AG04449 (cell line): ENCODE measurements around the gene THEM5.
"Not testable (repeated sequence)": the region's sequence is repeated elsewhere in the genome, so short reads cannot be mapped to it uniquely, and the experiment has no call there.

Source experiments
- CTCF ChIA-PET: fragments of 350-600 bp; formaldehyde crosslinking; extraction: SDS; loops from one replicate; lab custom pipeline; 2021; ENCODE audit warnings: antibody characterized with exemption; lab: Yijun Ruan, JAX
- POLR2A ChIA-PET: fragments of 400-600, 350-600 bp; formaldehyde crosslinking; extraction: SDS; loops from one replicate; lab custom pipeline; 2020; ENCODE audit warnings: antibody characterized with exemption, inconsistent platforms; lab: Yijun Ruan, JAX
- DNase-seq: peaks from one replicate; pipeline ENCODE4 v3.0.0-alpha.2; 2010; ENCODE audit warnings: low read depth, low spot score
- H3K4me3 ChIP-seq: 2 replicates; pipeline ENCODE4 v1.5.1; 2011; ENCODE audit warnings: low read depth, mild to moderate bottlenecking, control low read depth, low read length
- CTCF ChIP-seq: IDR thresholded peaks from one replicate; pipeline ENCODE4 v1.5.1; 2011; ENCODE audit warnings: mild to moderate bottlenecking, moderate library complexity, low read length, control low read depth, inconsistent platforms; ENCODE audit not compliant: insufficient read depth; ENCODE audit errors: missing control alignments

Gene THEM5, protein sequence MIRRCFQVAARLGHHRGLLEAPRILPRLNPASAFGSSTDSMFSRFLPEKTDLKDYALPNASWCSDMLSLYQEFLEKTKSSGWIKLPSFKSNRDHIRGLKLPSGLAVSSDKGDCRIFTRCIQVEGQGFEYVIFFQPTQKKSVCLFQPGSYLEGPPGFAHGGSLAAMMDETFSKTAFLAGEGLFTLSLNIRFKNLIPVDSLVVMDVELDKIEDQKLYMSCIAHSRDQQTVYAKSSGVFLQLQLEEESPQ

GRCh38 chr1:151853411-151853943, at the start of gene THEM5:
THEM5 (minus strand) TSS chr1:151853712; CDS start chr1:151853565, 147 bp downstream.
- CTCF ChIA-PET, result no interaction called here
- no peak for DNase-seq

GRCh38 chr1:151902858-151903257, 49.3 kb upstream of the THEM5 start:
- ChIA-PET POLR2A (no interaction called here), CTCF (interaction anchor here (0.9 kb wide), 1 partner anchor 99 kb away, joined by 4 read pairs; no protein-coding TSS in a partner anchor)
- DNase-seq, result no peak
- TF ChIP-seq CTCF, result no peak
- H3K4me3 ChIP-seq, result no peak overlapping the region

More at GRCh38 chr1:151853411-151853943, at the start of gene THEM5:
- TF ChIP-seq CTCF, result no peak
- POLR2A ChIA-PET, result no interaction called here
- no peak within 1 kb of the TSS for H3K4me3 ChIP-seq

GRCh38 chr1:151900804-151901203, 47.3 kb upstream of the THEM5 start:
- H3K4me3 ChIP-seq, DNase-seq, POLR2A ChIA-PET: not testable (repeated sequence)
- CTCF ChIA-PET, result interaction anchor here (1.8 kb wide), 1 partner anchor 10 kb away, joined by 4 read pairs; no protein-coding TSS in a partner anchor

DNA sequence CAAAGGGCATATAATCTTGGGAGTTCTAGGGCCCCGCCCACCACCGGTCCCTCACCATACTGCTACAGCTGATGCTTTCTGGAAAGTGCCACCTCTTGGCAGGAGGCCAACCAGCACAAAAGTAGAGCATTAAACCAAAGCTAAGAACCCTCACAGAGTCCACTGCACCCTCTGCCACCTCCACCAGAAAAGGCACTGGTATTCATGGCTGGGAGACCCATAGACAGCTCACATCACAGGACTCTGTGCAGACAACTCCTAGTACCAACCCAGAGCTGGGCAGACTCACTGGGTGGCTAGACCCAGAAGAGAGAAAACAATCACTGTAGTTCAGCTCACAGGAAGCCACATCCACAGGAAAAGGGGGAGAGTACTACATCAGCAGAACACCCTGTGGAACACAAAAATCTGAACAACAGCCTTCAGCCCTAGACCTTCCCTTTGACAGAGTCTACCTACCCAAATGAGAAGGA, 45.0 kb upstream of the THEM5 start:
- DNase-seq, result no peak
- POLR2A ChIA-PET, result no interaction called here
- CTCF ChIA-PET, result interaction anchor here (0.8 to 2.9 kb wide), 5 partner anchors 10 to 98 kb away, joined by 3 to 13 read pairs (median 3); partner anchors contain the start of gene THEM4
- no peak overlapping the region for H3K4me3 ChIP-seq
- TF ChIP-seq CTCF, result no peak

DNA sequence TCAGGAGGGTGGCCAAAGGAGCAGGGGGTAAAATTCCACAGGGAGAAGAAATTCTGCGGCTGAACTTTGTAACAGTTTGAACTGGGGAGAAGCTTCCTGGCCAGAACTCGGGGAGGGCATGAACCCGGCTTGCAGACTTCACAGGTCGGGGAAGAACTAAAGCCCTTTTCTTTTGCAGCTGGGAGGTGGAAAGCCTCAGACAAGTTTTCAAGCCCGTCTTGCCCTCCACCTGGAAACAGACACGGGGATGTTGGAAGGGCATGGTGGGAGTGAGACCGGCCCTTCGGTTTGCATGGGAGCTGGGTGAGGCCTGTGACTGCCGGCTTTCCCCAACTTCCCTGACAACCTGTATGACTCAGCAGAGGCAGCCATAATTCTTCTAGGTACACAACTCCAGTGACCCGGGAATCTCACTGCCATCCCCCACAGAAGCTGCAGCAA, 44.5 kb upstream of the THEM5 start:
- TF ChIP-seq CTCF, result no peak
- no peak for DNase-seq
- no peak overlapping the region for H3K4me3 ChIP-seq
- CTCF ChIA-PET, result interaction anchor here (0.8 to 2.9 kb wide), 6 partner anchors 10 to 99 kb away, joined by 3 to 13 read pairs (median 3); partner anchors contain the start of gene THEM4
- POLR2A ChIA-PET, result no interaction called here

- ChIA-PET CTCF (interaction anchor here (0.8 to 1.9 kb wide), 3 partner anchors 15 to 120 kb away, joined by 3 to 10 read pairs (median 4); no protein-coding TSS in a partner anchor), POLR2A (no interaction called here)
- no peak for TF ChIP-seq CTCF
- no peak overlapping the region for H3K4me3 ChIP-seq
- no peak for DNase-seq
Measured at GRCh38 chr1:151893176-151893924, 39.8 kb upstream of the THEM5 start.
